Thyroid gland (tissue), 4 donors: ENCODE data around the gene UBE2L3. TPM values are rescaled to one million over a fixed set of nuclear protein-coding genes. Genes with fewer than 3 reads are reported as not detected.
"Not testable (repeated sequence)": the region's sequence is repeated elsewhere in the genome, so short reads cannot be mapped to it uniquely, and the experiment has no call there.

Source experiments
- DNase-seq, 2 donors: peaks; one replicate each; pipeline ENCODE4 v3.0.0-alpha.2; 2019
- H3K27ac ChIP-seq, 3 donors: fragments of 200-600 bp; sonication (generic); 1 replicate in 2 of 3; 2 replicates in 1 of 3; pipeline ENCODE4 v1.5.1; 2016 to 2019; ENCODE audit warnings: mild to moderate bottlenecking in 1 of 3, moderate library complexity in 1 of 3
- H3K27me3 ChIP-seq: fragments of 200-600 bp; sonication (generic); one replicate; pipeline ENCODE4 v1.5.1; 2019
- H3K36me3 ChIP-seq, 2 donors: fragments of 200-600 bp; sonication (generic); one replicate each; pipeline ENCODE4 v1.5.1; 2016 to 2019
- H3K4me1 ChIP-seq, 2 donors: fragments of 200-600 bp; sonication (generic); one replicate each; pipeline ENCODE4 v1.5.1; 2017 to 2019
- H3K4me3 ChIP-seq, 3 donors: fragments of 200-600 bp; sonication (generic); replicated peaks in 1 of 3; 1 replicate in 2 of 3; 2 replicates in 1 of 3; pipeline ENCODE4 v1.5.1; 2016; ENCODE audit warnings: mild to moderate bottlenecking in 1 of 3
- H3K9me3 ChIP-seq: fragments of 200-600 bp; sonication (generic); one replicate; pipeline ENCODE4 v1.5.1; 2017
- CTCF ChIP-seq, 6 experiments: fragments of 200-600 bp in 3 of 6; fragments of 450-650 bp in 3 of 6; sonication (generic) in 3 of 6; IDR thresholded peaks; one replicate each; pipeline ENCODE4 v1.5.1; 2016 to 2019; ENCODE audit warnings: antibody characterized with exemption in 6 of 6, mild to moderate bottlenecking in 2 of 6, inconsistent platforms in 1 of 6, moderate library complexity in 1 of 6
- POLR2A ChIP-seq, 2 donors: fragments of 450-650 bp; IDR thresholded peaks; one replicate each; pipeline ENCODE4 v1.6.1; 2017; ENCODE audit warnings: antibody characterized with exemption in 2 of 2, mild to moderate bottlenecking in 2 of 2, moderate library complexity in 1 of 2
- WGBS, 2 donors: methylation state at CpG; one replicate each; pipeline ENCODE4 v1.1.5; 2017; 5-methylcytosine and 5-hydroxymethylcytosine counted together
- intact Hi-C: fragments of 100-400 bp; cut with DNase I; formaldehyde crosslinking; loops from one replicate; pipeline ENCODE4 v1.15.1; 2023
- total RNA-seq, 4 donors: library from RNA; depleted of rRNA; stranded (reverse); fragments of >200 nt; gene quantifications; one replicate each; pipeline ENCODE4 v1.2.3, GENCODE V29; 2016

Gene UBE2L3
- total RNA-seq, 4 donors from 2014 or later, result 38.2 to 61.9 (median 47.5) TPM

- 98% methylated on average over 8 of the region's 8 CpGs for WGBS, 2 donors
- intact Hi-C loops, result no loop called here
Measured at GRCh38 chr22:21606775-21607174, 39.3 kb downstream of the UBE2L3 start.

GRCh38 chr22:21609556-21610157, 42.1 kb downstream of the UBE2L3 start:
- WGBS, 2 donors, result 95 to 96% methylated on average over 11 of the region's 11 CpGs
- H3K4me3 ChIP-seq, result not testable (repeated sequence)

More at GRCh38 chr22:21606775-21607174, 39.3 kb downstream of the UBE2L3 start:
- Histone ChIP-seq H3K27me3 (no peaks in the 10 kb centered on the region), H3K27ac (no peak overlapping the region), H3K4me3 (no peak overlapping the region), H3K36me3 (no peaks in the 10 kb centered on the region), H3K9me3 (no peaks in the 10 kb centered on the region), H3K4me1 (peaks cover 0 to 6% of the 10 kb centered on the region in 2 donors)
- TF ChIP-seq POLR2A (IDR thresholded peaks at IDR 0.05) (no peak), CTCF (IDR thresholded peaks at IDR 0.05) (no peak)
- DNase-seq, result no peak

GRCh38 chr22:21611210-21611977, 43.9 kb downstream of the UBE2L3 start:
- no peak for DNase-seq
- H3K9me3 ChIP-seq, result no peaks in the 10 kb centered on the region
- no peaks in the 10 kb centered on the region for H3K27me3 ChIP-seq
- peaks cover 0 to 6% of the 10 kb centered on the region in 2 donors for H3K4me1 ChIP-seq
- TF ChIP-seq POLR2A (IDR thresholded peaks at IDR 0.05) (no peak), CTCF (IDR thresholded peaks at IDR 0.05) (no peak)
- no peaks in the 10 kb centered on the region for H3K36me3 ChIP-seq
- intact Hi-C loops, result no loop called here
- H3K4me3 ChIP-seq, result no peak overlapping the region
- H3K27ac ChIP-seq, result no peak overlapping the region
- WGBS, 2 donors, result 81 to 89% methylated on average over 4 of the region's 4 CpGs

More at GRCh38 chr22:21609556-21610157, 42.1 kb downstream of the UBE2L3 start:
- H3K36me3 ChIP-seq, H3K9me3 ChIP-seq, H3K27ac ChIP-seq, H3K4me1 ChIP-seq, H3K27me3 ChIP-seq, intact Hi-C loops, DNase-seq: not testable (repeated sequence)

- no peaks in the 10 kb centered on the region for H3K36me3 ChIP-seq
- DNase-seq, result no peak
- H3K27ac ChIP-seq, result no peak overlapping the region
- H3K9me3 ChIP-seq, result no peaks in the 10 kb centered on the region
- intact Hi-C loops, result no loop called here
- TF ChIP-seq POLR2A (IDR thresholded peaks at IDR 0.05) (no peak), CTCF (IDR thresholded peaks at IDR 0.05) (no peak)
- H3K27me3 ChIP-seq, result no peaks in the 10 kb centered on the region
- 89 to 97% methylated on average over 6 of the region's 7 CpGs for WGBS, 2 donors
- H3K4me3 ChIP-seq, result no peak overlapping the region
- peaks cover 0 to 3% of the 10 kb centered on the region in 2 donors for H3K4me1 ChIP-seq
Measured at GRCh38 chr22:21612858-21613257, 45.3 kb downstream of the UBE2L3 start.

- H3K9me3 ChIP-seq, result no peaks in the 10 kb centered on the region
- intact Hi-C loops, result no loop called here
- no peaks in the 10 kb centered on the region for H3K4me1 ChIP-seq
- WGBS, 2 donors, result 90 to 91% methylated on average over 4 of the region's 4 CpGs
- no peaks in the 10 kb centered on the region for H3K27me3 ChIP-seq
- no peak overlapping the region for H3K4me3 ChIP-seq
- H3K36me3 ChIP-seq, result no peaks in the 10 kb centered on the region
- DNase-seq, result no peak
- TF ChIP-seq POLR2A (IDR thresholded peaks at IDR 0.05) (no peak), CTCF (IDR thresholded peaks at IDR 0.05) (no peak)
- no peak overlapping the region for H3K27ac ChIP-seq
Measured at GRCh38 chr22:21613553-21614233, 46.2 kb downstream of the UBE2L3 start.
